GM13976 (cell line): ENCODE data around the gene SLC35F3.

Source experiments
- DNase-seq: peaks from one replicate; pipeline ENCODE4 v3.0.0; 2012; ENCODE audit warnings: low spot score
- in situ Hi-C: fragments of 300-500 bp; cut with MboI; formaldehyde crosslinking; loops from one replicate; pipeline ENCODE4 v1.12.0; 2022; ENCODE audit warnings: low sequenced_read_pairs, mixed read lengths, inconsistent platforms; ENCODE audit not compliant: unreplicated experiment
- TF ChIP-seq, protein P1 (sequence below): IDR thresholded peaks from 2 replicates; pipeline ENCODE4 v1.5.1; 2012; ENCODE audit warnings: borderline replicate concordance, mild to moderate bottlenecking; ENCODE audit not compliant: insufficient read depth; ENCODE audit errors: extremely low read depth, missing control alignments, control extremely low read depth

Gene SLC35F3

DNA sequence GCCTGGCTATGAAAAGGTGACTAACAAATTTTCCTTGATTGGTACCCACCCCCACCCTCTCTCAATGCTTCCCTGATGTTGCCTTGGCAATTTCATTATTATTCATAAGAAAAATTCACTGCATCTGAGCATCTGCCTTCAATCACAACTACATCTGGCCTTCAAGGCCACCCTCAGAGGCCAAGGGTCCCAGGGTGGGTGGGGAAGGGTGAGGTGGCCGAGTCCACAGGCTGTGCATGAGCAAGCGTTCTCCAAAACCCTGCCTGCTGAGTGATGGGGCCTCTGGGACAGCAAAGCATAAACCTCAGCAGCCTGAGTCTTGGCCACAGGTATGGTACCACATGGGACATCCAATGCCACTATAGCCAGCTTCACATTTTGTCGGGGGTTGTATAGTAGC lies 198.7 kb downstream of the SLC35F3 start:
- in situ Hi-C loops = no loop called here
- TF ChIP-seq, protein P1, sequence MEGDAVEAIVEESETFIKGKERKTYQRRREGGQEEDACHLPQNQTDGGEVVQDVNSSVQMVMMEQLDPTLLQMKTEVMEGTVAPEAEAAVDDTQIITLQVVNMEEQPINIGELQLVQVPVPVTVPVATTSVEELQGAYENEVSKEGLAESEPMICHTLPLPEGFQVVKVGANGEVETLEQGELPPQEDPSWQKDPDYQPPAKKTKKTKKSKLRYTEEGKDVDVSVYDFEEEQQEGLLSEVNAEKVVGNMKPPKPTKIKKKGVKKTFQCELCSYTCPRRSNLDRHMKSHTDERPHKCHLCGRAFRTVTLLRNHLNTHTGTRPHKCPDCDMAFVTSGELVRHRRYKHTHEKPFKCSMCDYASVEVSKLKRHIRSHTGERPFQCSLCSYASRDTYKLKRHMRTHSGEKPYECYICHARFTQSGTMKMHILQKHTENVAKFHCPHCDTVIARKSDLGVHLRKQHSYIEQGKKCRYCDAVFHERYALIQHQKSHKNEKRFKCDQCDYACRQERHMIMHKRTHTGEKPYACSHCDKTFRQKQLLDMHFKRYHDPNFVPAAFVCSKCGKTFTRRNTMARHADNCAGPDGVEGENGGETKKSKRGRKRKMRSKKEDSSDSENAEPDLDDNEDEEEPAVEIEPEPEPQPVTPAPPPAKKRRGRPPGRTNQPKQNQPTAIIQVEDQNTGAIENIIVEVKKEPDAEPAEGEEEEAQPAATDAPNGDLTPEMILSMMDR = no peak

DNA sequence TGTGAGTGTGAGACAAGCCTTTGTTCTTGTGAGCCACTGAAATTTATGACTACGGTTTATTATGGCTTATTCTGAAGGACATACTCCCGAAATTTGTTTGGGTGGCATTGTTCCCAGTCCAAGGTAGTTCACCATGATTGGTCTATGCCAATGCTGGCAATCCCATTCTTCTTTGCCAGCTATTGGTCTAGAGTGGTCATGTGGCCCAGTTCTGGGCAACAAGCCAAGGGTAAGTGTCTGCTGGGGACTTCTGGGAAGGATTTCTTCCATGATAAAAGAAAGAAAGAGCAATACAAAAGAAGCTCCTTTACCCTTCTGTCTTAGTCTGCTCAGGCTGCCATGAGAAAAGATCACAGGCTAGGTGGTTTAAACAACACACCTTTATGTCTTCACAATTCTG lies 201.6 kb downstream of the SLC35F3 start:
- no peak for DNase-seq
- TF ChIP-seq, protein P1 = no peak
- in situ Hi-C loops = no loop called here

More for the DNA sequence above, 198.7 kb downstream of the SLC35F3 start:
- no peak for DNase-seq

DNA sequence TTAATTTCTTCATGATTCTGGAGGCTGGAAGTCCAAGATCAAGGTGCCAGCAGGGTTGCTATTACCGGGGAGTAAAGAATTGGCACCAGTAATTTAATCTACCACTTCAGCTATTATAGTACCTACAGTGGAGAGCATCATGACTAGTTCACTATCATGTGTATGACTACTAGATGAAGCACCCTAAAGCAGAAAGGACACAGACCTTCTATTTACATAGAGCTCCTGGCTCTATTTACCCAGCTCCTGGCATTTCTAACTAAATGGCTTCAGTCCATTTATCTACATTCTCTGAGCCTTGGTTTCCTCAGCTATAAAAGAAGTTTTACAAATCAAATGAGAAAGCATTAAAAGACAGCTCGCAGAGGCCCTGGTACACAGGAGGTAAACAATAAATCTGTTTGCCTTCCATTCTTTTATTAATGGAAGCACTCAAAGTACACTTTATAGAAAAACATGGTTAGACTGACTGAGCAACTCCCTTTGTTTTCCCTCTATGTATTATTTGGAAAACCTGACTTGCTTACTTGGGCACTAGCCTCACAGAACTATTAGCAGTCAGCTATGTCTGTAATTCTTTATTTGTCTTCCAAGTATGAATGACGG lies 203.0 kb downstream of the SLC35F3 start:
- TF ChIP-seq, protein P1 = no peak
- in situ Hi-C loops = no loop called here
- DNase-seq = no peak

DNA sequence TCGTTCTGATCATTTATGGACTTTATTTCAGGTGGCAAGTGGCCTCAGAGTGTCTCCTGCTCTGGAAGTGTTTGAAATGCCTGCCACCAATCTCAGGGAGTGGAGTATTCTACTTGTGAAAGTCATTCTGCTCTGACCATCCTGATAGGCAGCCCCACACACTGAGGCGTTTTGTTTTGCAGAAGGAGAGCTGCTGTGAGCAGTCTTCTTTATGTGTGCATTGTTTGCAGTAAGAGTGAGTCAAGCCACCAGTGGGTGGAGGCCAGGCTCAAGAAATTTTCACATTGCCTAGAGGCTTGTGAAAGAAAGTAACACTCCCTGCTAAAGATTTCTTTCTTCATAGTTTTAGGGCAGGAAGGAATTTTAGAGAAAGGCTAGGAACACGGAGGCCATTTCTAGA lies 204.4 kb downstream of the SLC35F3 start:
- in situ Hi-C loops = no loop called here

DNA sequence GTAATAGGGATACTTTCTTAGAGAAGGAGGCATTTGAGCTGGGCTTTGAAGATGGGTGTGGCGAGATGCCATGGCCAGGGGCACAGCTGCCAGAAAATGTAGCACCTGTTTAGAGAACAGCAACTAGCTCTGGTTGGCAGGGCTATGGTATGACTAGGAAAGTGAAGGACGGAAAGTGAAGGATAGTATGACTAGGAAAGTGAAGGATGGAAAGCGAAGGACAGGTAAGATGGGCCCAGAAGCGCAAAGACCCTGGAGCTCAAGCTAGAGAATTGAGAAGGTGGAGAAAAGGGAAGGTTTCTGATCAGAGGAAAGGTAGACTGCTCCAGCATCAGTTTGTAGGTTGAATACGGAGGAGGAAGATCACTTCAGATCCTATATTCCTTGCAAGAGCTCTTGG lies 205.4 kb downstream of the SLC35F3 start:
- in situ Hi-C loops = no loop called here
- TF ChIP-seq, protein P1 = no peak
- DNase-seq = no peak

More for the DNA sequence above, 204.4 kb downstream of the SLC35F3 start:
- DNase-seq = no peak
- TF ChIP-seq, protein P1 = no peak

DNA sequence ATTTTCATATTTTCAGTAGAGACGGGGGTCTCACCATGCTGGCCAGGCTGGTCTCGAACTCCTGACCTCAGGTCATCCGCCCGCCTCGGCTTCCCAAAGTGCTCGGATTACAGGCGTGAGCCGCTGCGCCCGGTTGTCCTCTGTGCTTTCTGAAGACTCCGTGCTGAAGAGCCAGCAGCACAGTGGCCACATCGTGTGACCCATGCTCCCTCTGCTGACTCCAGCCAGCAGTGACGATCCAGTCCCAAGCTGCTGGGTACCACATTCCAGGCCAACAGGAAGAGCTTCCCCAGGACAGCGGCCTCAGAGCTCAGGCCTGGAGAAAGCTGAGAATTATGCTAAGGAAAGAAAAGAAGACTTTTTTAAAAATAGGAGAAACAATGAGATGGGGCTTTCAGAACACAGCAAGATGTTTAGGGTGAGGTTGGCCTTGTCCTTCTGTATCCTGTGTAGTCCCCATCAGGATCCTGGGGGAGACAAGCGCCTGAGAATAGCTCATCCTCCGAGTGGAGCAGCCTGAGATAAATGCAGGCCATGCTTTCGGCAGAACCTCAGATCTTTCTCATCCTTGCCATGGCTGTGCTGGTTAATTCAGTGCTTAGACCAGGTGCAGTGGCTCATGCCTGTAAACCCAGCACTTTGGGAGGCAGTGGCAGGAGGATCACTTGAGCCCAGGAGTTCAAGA lies 207.1 kb downstream of the SLC35F3 start:
- no peak for DNase-seq
- TF ChIP-seq, protein P1 = no peak
- in situ Hi-C loops = no loop called here
